ENCODE results near the gene TUBB2A. TPM values are rescaled to one million over a fixed set of nuclear protein-coding genes. Genes with fewer than 3 reads are reported as not detected.
A peak's percentile ranks its signal among the peaks of the same experiment; 100 is the strongest.

TUBB2A gene
- total and polyA plus RNA-seq, 2 of the 13 experiments (the other 11 are each of a cell fraction or from before 2014, with no cell fraction given) = 35.3 to 106 TPM

- TF ChIP-seq GRHL1 (CRISPR knock-in tag; conservative IDR thresholded peaks at IDR 0.05) (no peak), ZNF691 (CRISPR knock-in tag; IDR thresholded peaks at IDR 0.05; ENCODE audit: borderline replicate concordance, low read depth) (peak; percentile 40; the same call in 1 of the 2 replicates), ZNF451 (CRISPR knock-in tag; IDR thresholded peaks at IDR 0.05) (no peak), GATA4 (IDR thresholded peaks at IDR 0.05; ENCODE audit: borderline replicate concordance, low read depth) (peak; percentile 41; the same call in 1 of the 2 replicates), MAFF (IDR thresholded peaks at IDR 0.05; ENCODE audit: low read depth, low read length) (no peak), RNF2 (conservative IDR thresholded peaks at IDR 0.05; ENCODE audit: low read depth) (no peak), ZFP41 (CRISPR knock-in tag; IDR thresholded peaks at IDR 0.05; ENCODE audit: borderline replicate concordance) (no peak), HES4 (CRISPR knock-in tag; IDR thresholded peaks at IDR 0.05; ENCODE audit: borderline replicate concordance) (no peak), SOX5 (CRISPR knock-in tag; IDR thresholded peaks at IDR 0.05; ENCODE audit: borderline replicate concordance) (peak; percentile 59; the same call in 1 of the 2 replicates), FOXC1 (CRISPR knock-in tag; IDR thresholded peaks at IDR 0.05; ENCODE audit: borderline replicate concordance) (peak; percentile 73; the same call in 1 of the 2 replicates), JUND (CRISPR knock-in tag; IDR thresholded peaks at IDR 0.05) (no peak), KLF9 (CRISPR knock-in tag; IDR thresholded peaks at IDR 0.05; ENCODE audit: low read depth) (no peak), TSC22D2 (CRISPR knock-in tag; IDR thresholded peaks at IDR 0.05; ENCODE audit: borderline replicate concordance) (no peak), HOXA7 (CRISPR knock-in tag; IDR thresholded peaks at IDR 0.05) (no peak), ZNF121 (CRISPR knock-in tag; IDR thresholded peaks at IDR 0.05) (no peak), ELF3 (CRISPR knock-in tag; IDR thresholded peaks at IDR 0.05) (peak; percentile 97), ZNF850 (CRISPR knock-in tag; conservative IDR thresholded peaks at IDR 0.05) (0 out of 2 replicates have a peak, but pooled peaks have one; percentile 20), CBX5 (CRISPR knock-in tag; IDR thresholded peaks at IDR 0.05; ENCODE audit: borderline replicate concordance) (no peak), PRPF4 (IDR thresholded peaks at IDR 0.05; ENCODE audit: low read depth, low read length, poor library complexity, severe bottlenecking) (no peak), PITX1 (CRISPR knock-in tag; IDR thresholded peaks at IDR 0.05) (peak; percentile 92), IKZF1 (IDR thresholded peaks at IDR 0.05) (no peak), ZNF619 (CRISPR knock-in tag; IDR thresholded peaks at IDR 0.05) (no peak), ZFP37 (CRISPR knock-in tag; IDR thresholded peaks at IDR 0.05; ENCODE audit: borderline replicate concordance) (no peak), ATF6 (CRISPR knock-in tag; conservative IDR thresholded peaks at IDR 0.05) (no peak), YY1 (IDR thresholded peaks at IDR 0.05; ENCODE audit: insufficient read depth, insufficient replicate concordance, low read depth, low read length) (peak; percentile 81), AKAP8 (CRISPR knock-in tag; IDR thresholded peaks at IDR 0.05) (no peak), POLR2AphosphoS5 (IDR thresholded peaks at IDR 0.05; ENCODE audit: low read depth, low read length) (peak; percentile 49; the same call in 1 of the 2 replicates), PHF8 (CRISPR knock-in tag; IDR thresholded peaks at IDR 0.05) (no peak), CHD4 (IDR thresholded peaks at IDR 0.05; ENCODE audit: borderline replicate concordance, low read length) (no peak; the same call in 1 of the 2 replicates)
Observed at GRCh38 chr6:3135668-3136291, 21.6 kb downstream of the TUBB2A start (continued).

All from HepG2 (cell line).